Suprapubic skin (tissue), 3 donors: ENCODE results near the gene ARL4D.

ENCODE experiments used
- CTCF ChIP-seq, 2 donors: fragments of 200-600 bp in 1 of 2; fragments of 450-650 bp in 1 of 2; sonication (generic) in 1 of 2; IDR thresholded peaks; one replicate each; pipeline ENCODE4 v1.5.1; 2016 to 2019; ENCODE audit warnings: antibody characterized with exemption in 2 of 2, mild to moderate bottlenecking in 1 of 2, moderate library complexity in 1 of 2
- EP300 ChIP-seq: sonication (generic); formaldehyde crosslinking; IDR thresholded peaks from one replicate; pipeline ENCODE4 v1.6.1; 2017; ENCODE audit warnings: antibody characterized with exemption
- POLR2A ChIP-seq, 2 donors: fragments of 450-650 bp; IDR thresholded peaks; one replicate each; pipeline ENCODE4 v1.6.1; 2017; ENCODE audit warnings: antibody characterized with exemption in 2 of 2, mild to moderate bottlenecking in 2 of 2, moderate library complexity in 2 of 2

GRCh38 chr17:43365356-43365755 lies 33.4 kb upstream of the ARL4D start:
- no peak for TF ChIP-seq EP300
- TF ChIP-seq CTCF (IDR thresholded peaks at IDR 0.05): no peak
- TF ChIP-seq POLR2A (IDR thresholded peaks at IDR 0.05): no peak
